ENCODE measurements around the gene DNAI7.

DNA sequence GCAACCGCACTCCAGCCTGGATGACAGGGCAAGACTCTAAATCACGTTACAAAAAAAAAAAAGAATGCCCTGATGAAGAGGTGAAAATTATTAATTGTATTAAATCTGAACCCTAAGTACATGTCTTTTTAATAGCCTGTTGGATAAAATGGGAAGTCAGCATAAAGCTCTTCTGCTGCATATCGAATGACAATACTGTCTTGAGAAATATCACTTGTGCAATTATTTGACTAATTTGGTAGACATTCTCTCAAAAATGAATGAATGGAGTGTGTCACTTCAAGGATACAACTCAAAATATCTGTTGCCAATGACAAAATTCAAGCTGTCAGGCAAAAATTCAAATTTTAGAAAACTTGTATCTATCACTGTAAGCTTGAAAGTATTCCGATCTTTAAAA, 38.9 kb downstream of the DNAI7 start:
- TF ChIP-seq CTCF (conservative IDR thresholded peaks at IDR 0.05; ENCODE audit: low read depth, low read length) = no peak
- no peak for TF ChIP-seq EZH2 (IDR thresholded peaks at IDR 0.05; ENCODE audit: low read length, unreplicated experiment)
- TF ChIP-seq EZH2phosphoT487 (IDR thresholded peaks at IDR 0.05; ENCODE audit: borderline replicate concordance, low read length) = no peak

Measured in PC-3 (cell line).